ENCODE data around the gene CNTNAP3.
"Not testable (repeated sequence)": the region's sequence is repeated elsewhere in the genome, so short reads cannot be mapped to it uniquely, and the experiment has no call there.

CNTNAP3 gene

GRCh38 chr9:39028168-39028567 is 259.8 kb downstream of the CNTNAP3 start:
- not testable (repeated sequence) for H3K36me3 ChIP-seq (ENCODE audit: insufficient read depth, low read length); H2AFZ ChIP-seq (ENCODE audit: low read length, unreplicated experiment); H3K79me2 ChIP-seq (ENCODE audit: control insufficient read depth, insufficient read depth, low read length, unreplicated experiment); H3K4me1 ChIP-seq (ENCODE audit: control insufficient read depth, insufficient read depth, low read length, unreplicated experiment); H3K27ac ChIP-seq (ENCODE audit: low read depth, low read length); H3K27me3 ChIP-seq (ENCODE audit: insufficient read depth, low read length); H3K4me3 ChIP-seq (ENCODE audit: low read depth, low read length)

GRCh38 chr9:39025911-39026588 is 261.9 kb downstream of the CNTNAP3 start:
- H3K79me2 ChIP-seq (ENCODE audit: control insufficient read depth, insufficient read depth, low read length, unreplicated experiment); H3K36me3 ChIP-seq (ENCODE audit: insufficient read depth, low read length); H3K4me3 ChIP-seq (ENCODE audit: low read depth, low read length); H3K27ac ChIP-seq (ENCODE audit: low read depth, low read length); H3K27me3 ChIP-seq (ENCODE audit: insufficient read depth, low read length); H3K4me1 ChIP-seq (ENCODE audit: control insufficient read depth, insufficient read depth, low read length, unreplicated experiment): not testable (repeated sequence)
- H2AFZ ChIP-seq (ENCODE audit: low read length, unreplicated experiment): peak overlapping the region; percentile 71

Data from ACC112 (cell line).